SU-DHL-6 (cell line): ENCODE results near the gene PDLIM7.

ENCODE experiments used
- CTCF ChIP-seq: fragments of 200-600 bp; sonication (generic); IDR thresholded peaks from one replicate; pipeline ENCODE4 v1.5.1; 2017; ENCODE audit warnings: antibody characterized with exemption, mild to moderate bottlenecking, low read length, moderate library complexity; ENCODE audit not compliant: insufficient read depth, poor library complexity, severe bottlenecking
- EZH2phosphoT487 ChIP-seq: fragments of 200-600 bp; sonication (generic), shearing (Covaris generic); conservative IDR thresholded peaks from 2 replicates; pipeline ENCODE4 v1.6.1; 2018; ENCODE audit warnings: mild to moderate bottlenecking, antibody characterized with exemption, low read length, moderate library complexity, mixed read lengths

GRCh38 chr5:177508221-177508611 is 10.8 kb upstream of the PDLIM7 start:
- no peak for TF ChIP-seq CTCF
- no peak for TF ChIP-seq EZH2phosphoT487
